ENCODE results near the gene BTG3. TPM values are rescaled to one million over a fixed set of nuclear protein-coding genes. Genes with fewer than 3 reads are reported as not detected.
A peak's percentile ranks its signal among the peaks of the same experiment; 100 is the strongest.

The BTG3 gene
- total RNA-seq, 2 donors from 2014 or later, result 27.9 to 29.4 TPM

DNA sequence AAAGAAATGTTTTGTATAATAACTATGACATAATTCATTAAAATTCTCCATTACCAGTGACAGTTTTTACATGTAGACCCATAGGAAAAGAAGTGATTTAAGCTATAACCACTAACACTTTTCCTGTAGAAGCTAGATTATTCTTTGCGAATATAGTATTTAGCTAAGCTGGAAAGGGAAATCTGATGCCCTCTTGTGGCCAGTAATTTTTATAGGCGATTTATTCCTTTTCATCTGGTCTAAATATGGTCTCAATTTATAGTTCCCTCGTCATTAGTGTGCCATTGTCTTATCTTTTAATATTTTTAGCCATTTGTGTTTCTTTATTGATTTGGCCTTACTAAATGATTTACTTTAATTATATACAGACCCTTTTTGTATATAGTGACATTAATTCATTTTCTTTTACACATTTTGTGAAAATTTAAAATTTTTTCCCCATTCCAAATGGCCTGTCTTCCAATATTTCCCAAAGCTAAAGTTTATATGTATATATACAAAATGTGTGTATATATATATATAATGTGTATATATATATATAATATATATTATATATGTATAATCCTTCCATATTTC is 26.7 kb downstream of the BTG3 start:
- H3K36me3 ChIP-seq, result no peaks in the 10 kb centered on the region
- no peak overlapping the region for H3K27ac ChIP-seq
- no peak overlapping the region for H3K4me3 ChIP-seq
- no peaks in the 10 kb centered on the region for H3K9me3 ChIP-seq
- H3K27me3 ChIP-seq, result no peaks in the 10 kb centered on the region
- H3K4me1 ChIP-seq, result no peaks in the 10 kb centered on the region
- DNase-seq (ENCODE audit: low spot score), result no peak
- TF ChIP-seq CTCF (IDR thresholded peaks at IDR 0.05), result peak; percentile 50 to 76

DNA sequence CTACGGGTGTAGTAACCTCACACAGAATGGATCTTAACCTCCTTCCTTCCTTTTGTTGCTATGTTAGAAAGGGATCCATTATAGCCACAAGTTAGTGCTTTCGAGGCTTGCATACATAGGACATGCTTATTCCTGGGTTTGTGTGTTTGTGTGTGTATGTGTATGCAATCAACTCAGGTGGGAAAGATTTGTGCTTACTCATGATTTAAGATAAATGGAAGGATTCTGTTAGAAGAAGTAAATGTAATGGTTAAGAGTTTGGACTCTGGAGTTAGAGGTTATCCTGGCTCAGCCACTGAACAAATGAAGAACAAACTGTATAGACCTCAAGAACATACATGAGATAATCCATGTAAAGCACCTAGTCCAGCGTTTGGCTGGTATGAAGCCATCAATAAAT is 28.8 kb downstream of the BTG3 start:
- no peaks in the 10 kb centered on the region for H3K27me3 ChIP-seq
- H3K36me3 ChIP-seq, result no peaks in the 10 kb centered on the region
- no peak overlapping the region for H3K4me3 ChIP-seq
- DNase-seq (ENCODE audit: low spot score), result no peak
- no peak for TF ChIP-seq CTCF (IDR thresholded peaks at IDR 0.05)
- H3K9me3 ChIP-seq, result no peaks in the 10 kb centered on the region
- no peak overlapping the region for H3K27ac ChIP-seq
- no peaks in the 10 kb centered on the region for H3K4me1 ChIP-seq

- no peak overlapping the region for H3K27ac ChIP-seq
- no peaks in the 10 kb centered on the region for H3K9me3 ChIP-seq
- no peaks in the 10 kb centered on the region for H3K36me3 ChIP-seq
- H3K4me3 ChIP-seq, result no peak overlapping the region
- DNase-seq (ENCODE audit: low spot score), result no peak
- no peaks in the 10 kb centered on the region for H3K4me1 ChIP-seq
- TF ChIP-seq CTCF (IDR thresholded peaks at IDR 0.05), result no peak
- no peaks in the 10 kb centered on the region for H3K27me3 ChIP-seq
Measured at GRCh38 chr21:17580319-17580718, 32.4 kb downstream of the BTG3 start.

GRCh38 chr21:17578876-17579275 is 33.8 kb downstream of the BTG3 start:
- Histone ChIP-seq H3K36me3 (no peaks in the 10 kb centered on the region), H3K27me3 (no peaks in the 10 kb centered on the region), H3K4me1 (no peaks in the 10 kb centered on the region), H3K27ac (no peak overlapping the region), H3K4me3 (no peak overlapping the region), H3K9me3 (no peaks in the 10 kb centered on the region)
- no peak for TF ChIP-seq CTCF (IDR thresholded peaks at IDR 0.05)
- DNase-seq (ENCODE audit: low spot score), result no peak

- DNase-seq (ENCODE audit: low spot score), result no peak
- H3K4me1 ChIP-seq, result no peaks in the 10 kb centered on the region
- TF ChIP-seq CTCF (IDR thresholded peaks at IDR 0.05), result no peak
- H3K9me3 ChIP-seq, result no peaks in the 10 kb centered on the region
- no peak overlapping the region for H3K4me3 ChIP-seq
- no peaks in the 10 kb centered on the region for H3K36me3 ChIP-seq
- no peaks in the 10 kb centered on the region for H3K27me3 ChIP-seq
- H3K27ac ChIP-seq, result no peak overlapping the region
Measured at GRCh38 chr21:17578162-17578561, 34.5 kb downstream of the BTG3 start.

DNA sequence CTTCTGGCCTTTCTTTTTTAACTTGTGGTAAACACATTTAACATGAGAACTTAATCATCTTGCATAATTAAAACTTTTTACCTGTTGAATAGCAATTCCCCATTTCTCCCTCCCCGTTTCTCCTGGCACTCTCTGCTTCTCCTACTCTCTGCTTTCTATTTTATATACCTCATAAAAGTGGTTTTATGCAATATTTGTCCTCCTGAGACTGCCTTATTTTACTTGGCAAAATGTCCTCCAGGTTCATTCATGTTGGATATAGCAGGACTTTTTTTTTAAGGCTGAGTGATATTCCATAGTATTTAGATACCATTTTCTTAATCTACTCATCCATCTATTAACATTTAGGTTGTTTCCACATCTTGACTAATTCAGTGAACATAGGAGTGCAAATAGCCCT is 35.0 kb downstream of the BTG3 start:
- H3K9me3 ChIP-seq, result no peaks in the 10 kb centered on the region
- H3K4me3 ChIP-seq, result no peak overlapping the region
- H3K4me1 ChIP-seq, result no peaks in the 10 kb centered on the region
- no peak overlapping the region for H3K27ac ChIP-seq
- H3K36me3 ChIP-seq, result no peaks in the 10 kb centered on the region
- TF ChIP-seq CTCF (IDR thresholded peaks at IDR 0.05), result no peak
- DNase-seq (ENCODE audit: low spot score), result no peak
- no peaks in the 10 kb centered on the region for H3K27me3 ChIP-seq
